Prostate gland (tissue), 2 donors: Measurements from ENCODE around the gene PTPRJ.

Experiments used
- CTCF ChIP-seq, 4 experiments: fragments of 200-600 bp in 2 of 4; fragments of 450-650 bp in 2 of 4; sonication (generic) in 2 of 4; IDR thresholded peaks; 1 replicate in 3 of 4; 2 replicates in 1 of 4; pipeline ENCODE4 v1.5.1; 2016 to 2019; ENCODE audit warnings: antibody characterized with exemption in 4 of 4, mild to moderate bottlenecking in 2 of 4, moderate library complexity in 2 of 4
- POLR2A ChIP-seq: fragments of 450-650 bp; IDR thresholded peaks from one replicate; pipeline ENCODE4 v1.6.1; 2016; ENCODE audit warnings: antibody characterized with exemption, mild to moderate bottlenecking
- POLR2AphosphoS5 ChIP-seq: sonication (generic); formaldehyde crosslinking; IDR thresholded peaks from one replicate; pipeline ENCODE4 v1.6.1; 2017; ENCODE audit warnings: antibody characterized with exemption

- TF ChIP-seq CTCF (IDR thresholded peaks at IDR 0.05) (no peak), POLR2A (no peak), POLR2AphosphoS5 (no peak)
Measured at GRCh38 chr11:48101958-48102357, 121.6 kb downstream of the PTPRJ start.
